Left lung (tissue), 10 donors: ENCODE data around the gene ZNF358. TPM values are rescaled to one million over a fixed set of nuclear protein-coding genes. Genes with fewer than 3 reads are reported as not detected.

ENCODE experiments used
- ATAC-seq: fragments of 200-7000 bp; cut with Tn5 transposase; one replicate; pipeline ENCODE4 v1.9.1; 2020; ENCODE audit warnings: moderate library complexity
- DNase-seq, 4 donors: peaks; one replicate each; pipeline ENCODE4 v3.0.0-alpha.2; 2013 to 2020
- H3K27ac ChIP-seq, 2 donors: fragments of 200-600 bp; sonication (generic) in 1 of 2; one replicate each; pipeline versions ENCODE4 v1.5.0 to v1.8.0; 2020 to 2021
- H3K27me3 ChIP-seq, 2 donors: fragments of 200-600 bp; sonication (generic) in 1 of 2; one replicate each; pipeline versions ENCODE4 v1.5.0 to v1.8.0; 2020 to 2021
- H3K36me3 ChIP-seq, 2 donors: fragments of 200-600 bp; sonication (generic) in 1 of 2; one replicate each; pipeline versions ENCODE4 v1.5.0 to v1.8.0; 2020 to 2021
- H3K4me1 ChIP-seq, 2 donors: fragments of 200-600 bp; one replicate each; pipeline ENCODE4 v1.8.0; 2021
- H3K4me3 ChIP-seq, 2 donors: fragments of 200-600 bp; sonication (generic) in 1 of 2; one replicate each; pipeline versions ENCODE4 v1.5.0 to v1.8.0; 2020 to 2021; ENCODE audit warnings: mild to moderate bottlenecking in 1 of 2
- H3K9me3 ChIP-seq, 2 donors: fragments of 200-600 bp; sonication (generic) in 1 of 2; one replicate each; pipeline versions ENCODE4 v1.5.0 to v1.8.0; 2020 to 2021
- intact Hi-C, 2 donors: fragments of 100-400 bp; cut with DNase I; formaldehyde crosslinking; loops; one replicate each; pipeline versions ENCODE4 v1.11.2 to v1.14.2; 2022
- polyA plus RNA-seq, 6 donors: library from polyadenylated mRNA; unstranded; fragments of 120-200 nt; gene quantifications; one replicate each; pipeline ENCODE4 v1.2.1, GENCODE V29; 2013; ENCODE audit not compliant: insufficient read length in 6 of 6
- total RNA-seq, 2 donors: library from RNA; stranded (reverse); fragmentation: NEBNext Ultra II Directional; extraction: Animal tissue kit (Norgen Biotek cat#: 25700); gene quantifications; one replicate each; pipeline ENCODE4 v1.2.1, GENCODE V29; 2021
- TF ChIP-seq, protein P1 (sequence below), 2 donors: fragments of 200-600 bp; sonication (generic) in 1 of 2; IDR thresholded peaks; one replicate each; pipeline versions ENCODE4 v1.5.0 to v1.8.0; 2021; ENCODE audit warnings: antibody characterized with exemption in 2 of 2
- donor health status: DM: no; HTN: yes; CAD: no.
- donor health status: DM: no; HTN: no; CAD: no.

ZNF358 gene
- total and polyA plus RNA-seq, 8 donors = 36.9 to 56.1 (median 45.3) TPM

GRCh38 chr19:7489609-7490044, 26.3 kb upstream of the ZNF358 start:
- DNase-seq (no peak), ATAC-seq (no peak)
- no peaks in the 10 kb centered on the region for H3K36me3 ChIP-seq
- intact Hi-C loops = no loop called here
- H3K9me3 ChIP-seq = no peaks in the 10 kb centered on the region
- TF ChIP-seq, protein P1, sequence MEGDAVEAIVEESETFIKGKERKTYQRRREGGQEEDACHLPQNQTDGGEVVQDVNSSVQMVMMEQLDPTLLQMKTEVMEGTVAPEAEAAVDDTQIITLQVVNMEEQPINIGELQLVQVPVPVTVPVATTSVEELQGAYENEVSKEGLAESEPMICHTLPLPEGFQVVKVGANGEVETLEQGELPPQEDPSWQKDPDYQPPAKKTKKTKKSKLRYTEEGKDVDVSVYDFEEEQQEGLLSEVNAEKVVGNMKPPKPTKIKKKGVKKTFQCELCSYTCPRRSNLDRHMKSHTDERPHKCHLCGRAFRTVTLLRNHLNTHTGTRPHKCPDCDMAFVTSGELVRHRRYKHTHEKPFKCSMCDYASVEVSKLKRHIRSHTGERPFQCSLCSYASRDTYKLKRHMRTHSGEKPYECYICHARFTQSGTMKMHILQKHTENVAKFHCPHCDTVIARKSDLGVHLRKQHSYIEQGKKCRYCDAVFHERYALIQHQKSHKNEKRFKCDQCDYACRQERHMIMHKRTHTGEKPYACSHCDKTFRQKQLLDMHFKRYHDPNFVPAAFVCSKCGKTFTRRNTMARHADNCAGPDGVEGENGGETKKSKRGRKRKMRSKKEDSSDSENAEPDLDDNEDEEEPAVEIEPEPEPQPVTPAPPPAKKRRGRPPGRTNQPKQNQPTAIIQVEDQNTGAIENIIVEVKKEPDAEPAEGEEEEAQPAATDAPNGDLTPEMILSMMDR (IDR thresholded peaks at IDR 0.05) = no peak
- peak overlapping the region in 1 of 2 donors; percentile 85 for H3K27ac ChIP-seq
- H3K4me1 ChIP-seq = peaks cover 4 to 60% of the 10 kb centered on the region in 2 donors
- H3K4me3 ChIP-seq = peak overlapping the region in 1 of 2 donors; percentile 52
- no peaks in the 10 kb centered on the region for H3K27me3 ChIP-seq

- ATAC-seq = peak; percentile 5
- intact Hi-C loops = no loop called here
- peak in 1 of 4 donors; percentile 62 for DNase-seq
- no peaks in the 10 kb centered on the region for H3K9me3 ChIP-seq
- no peaks in the 10 kb centered on the region for H3K36me3 ChIP-seq
- H3K4me3 ChIP-seq = no peak overlapping the region
- peaks cover 4 to 64% of the 10 kb centered on the region in 2 donors for H3K4me1 ChIP-seq
- H3K27ac ChIP-seq = peak overlapping the region; percentile 36 to 90
- TF ChIP-seq, protein P1 (IDR thresholded peaks at IDR 0.05) = no peak
- no peaks in the 10 kb centered on the region for H3K27me3 ChIP-seq
Measured at GRCh38 chr19:7492142-7492541, 23.8 kb upstream of the ZNF358 start.

- H3K27me3 ChIP-seq = no peaks in the 10 kb centered on the region
- no peaks in the 10 kb centered on the region for H3K36me3 ChIP-seq
- H3K27ac ChIP-seq = peak overlapping the region; percentile 8 to 90
- no peaks in the 10 kb centered on the region for H3K9me3 ChIP-seq
- DNase-seq = no peak
- TF ChIP-seq, protein P1 (IDR thresholded peaks at IDR 0.05) = no peak
- ATAC-seq = no peak
- H3K4me3 ChIP-seq = no peak overlapping the region
- peaks cover 4 to 64% of the 10 kb centered on the region in 2 donors for H3K4me1 ChIP-seq
- intact Hi-C loops = no loop called here
Measured at GRCh38 chr19:7492558-7492957, 23.3 kb upstream of the ZNF358 start.

GRCh38 chr19:7494416-7495098, 21.3 kb upstream of the ZNF358 start:
- TF ChIP-seq, protein P1 (IDR thresholded peaks at IDR 0.05) = no peak
- no peak overlapping the region for H3K4me3 ChIP-seq
- intact Hi-C loops = no loop called here
- peak overlapping the region; percentile 73 to 74 for H3K27ac ChIP-seq
- DNase-seq (peak in 2 of 4 donors; percentile 34 to 53), ATAC-seq (peak; percentile 26)
- H3K4me1 ChIP-seq = peaks cover 0 to 49% of the 10 kb centered on the region in 2 donors
- no peaks in the 10 kb centered on the region for H3K36me3 ChIP-seq
- H3K27me3 ChIP-seq = no peaks in the 10 kb centered on the region
- no peaks in the 10 kb centered on the region for H3K9me3 ChIP-seq

DNA sequence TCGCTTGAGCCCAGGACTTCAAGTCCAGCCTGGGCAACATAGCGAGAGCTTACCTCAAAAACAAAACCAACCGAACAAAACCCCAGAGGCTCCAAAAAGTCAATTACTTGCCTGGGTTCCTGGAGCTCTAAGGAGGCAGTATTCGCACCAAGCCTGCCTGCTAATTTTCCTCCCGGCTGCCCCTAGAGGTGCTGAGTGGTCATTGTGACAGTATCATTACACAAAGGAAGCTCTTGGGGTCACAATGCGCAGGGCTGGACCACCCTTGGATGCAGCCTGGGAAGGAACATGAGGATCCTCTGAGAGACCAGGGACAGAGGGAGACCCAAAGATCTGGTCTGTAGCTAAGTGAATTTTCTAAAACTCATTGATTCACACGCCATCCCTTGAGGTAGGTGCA, 18.6 kb upstream of the ZNF358 start:
- TF ChIP-seq, protein P1 (IDR thresholded peaks at IDR 0.05) = no peak
- intact Hi-C loops = no loop called here
- H3K27me3 ChIP-seq = peaks cover 8 to 24% of the 10 kb centered on the region in 2 donors
- no peaks in the 10 kb centered on the region for H3K9me3 ChIP-seq
- DNase-seq (no peak), ATAC-seq (no peak)
- H3K4me1 ChIP-seq = peaks cover 0 to 34% of the 10 kb centered on the region in 2 donors
- H3K36me3 ChIP-seq = no peaks in the 10 kb centered on the region
- H3K4me3 ChIP-seq = no peak overlapping the region
- no peak overlapping the region for H3K27ac ChIP-seq
